Heart left ventricle (tissue), 13 donors: ENCODE results near the gene COG2.

Experiments
- CTCF ChIP-seq, 12 donors: fragments of 200-600 bp; sonication (generic) in 4 of 12; IDR thresholded peaks; one replicate each; pipeline versions ENCODE4 v1.5.0 to v1.8.0; 2018 to 2022; ENCODE audit warnings: antibody characterized with exemption in 12 of 12, mild to moderate bottlenecking in 5 of 12
- POLR2A ChIP-seq, 2 donors: fragments of 450-650 bp; IDR thresholded peaks; one replicate each; pipeline ENCODE4 v1.6.1; 2017; ENCODE audit warnings: antibody characterized with exemption in 2 of 2, mild to moderate bottlenecking in 2 of 2, moderate library complexity in 2 of 2
- donor health status: ischemic (EF 13 %, LVEDD 7.1; RV severe dilation, severe dysfunction).
- donor health status: DM: no; HTN: yes; CAD: no.
- donor health status: DM: no; HTN: no; CAD: no.
- donor health status: ischemic (EF 25% LVEDD 6.9; RV normal size, moderate dysfunction).
- donor health status: ischemic (EF 25% LVEDD 5.7; RV mildly dilated, moderate dysfunction).
- donor health status: ischemic (EF 35%, LVEDD 5.7; RV mildly dilated, moderate dysfunction).
- donor health status: nonischemic (EF 11% LVEDD 7.7; RV severe dilation, severe dysfunction).
- donor health status: DM: yes; HTN: yes; CAD: no.
- donor health status: PGD.
- donor health status: ischemic (EF 29% LVEDD 5.4; RV normal size, mild dysfunction).
- donor health status: nonischemic (EF 23%, LVEDD 6.1; RV moderate dilation, normal function).

- no peak for TF ChIP-seq CTCF (IDR thresholded peaks at IDR 0.05)
- no peak for TF ChIP-seq POLR2A (IDR thresholded peaks at IDR 0.05)
These were observed 95.5 kb downstream of the COG2 start for GRCh38 chr1:230737622-230738262.
